HG03060 (cell line): Measurements from ENCODE around the gene ATG101.

Experiments used
- ATAC-seq: cut with Tn5 transposase; IDR thresholded peaks from one replicate; pipeline ENCODE4 v1.9.1; 2021; ENCODE audit warnings: low read depth, moderate number of reproducible peaks; ENCODE audit not compliant: unreplicated experiment

The ATG101 gene

GRCh38 chr12:52074971-52075724 lies 5.4 kb downstream of the ATG101 start:
- ATAC-seq = no peak

DNA sequence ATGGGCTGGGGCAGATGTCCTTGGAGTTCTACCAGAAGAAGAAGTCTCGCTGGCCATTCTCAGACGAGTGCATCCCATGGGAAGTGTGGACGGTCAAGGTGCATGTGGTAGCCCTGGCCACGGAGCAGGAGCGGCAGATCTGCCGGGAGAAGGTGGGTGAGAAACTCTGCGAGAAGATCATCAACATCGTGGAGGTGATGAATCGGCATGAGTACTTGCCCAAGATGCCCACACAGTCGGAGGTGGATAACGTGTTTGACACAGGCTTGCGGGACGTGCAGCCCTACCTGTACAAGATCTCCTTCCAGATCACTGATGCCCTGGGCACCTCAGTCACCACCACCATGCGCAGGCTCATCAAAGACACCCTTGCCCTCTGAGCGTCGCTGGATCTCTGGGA lies 7.0 kb downstream of the ATG101 start:
- no peak for ATAC-seq

DNA sequence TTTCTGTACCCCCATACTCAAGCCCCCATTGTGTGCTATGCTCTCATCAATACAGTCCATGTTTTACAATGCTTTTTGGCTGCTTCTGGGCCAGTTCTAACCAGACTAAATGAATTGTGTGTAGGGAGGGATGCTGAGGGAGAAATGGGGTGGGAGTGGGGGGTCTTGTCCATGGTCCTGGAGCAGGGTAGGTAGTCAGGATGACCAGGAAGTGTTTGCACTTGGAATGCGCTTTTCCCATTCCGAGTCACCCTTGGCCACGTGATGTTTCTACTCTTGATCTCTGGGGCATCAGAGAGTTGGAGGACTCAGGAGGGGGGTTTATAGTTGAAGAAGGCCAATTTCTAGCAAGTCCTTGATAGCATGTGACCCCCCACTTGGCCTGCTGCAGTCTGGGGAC lies 8.5 kb downstream of the ATG101 start:
- ATAC-seq = no peak

- ATAC-seq = no peak
Observed at GRCh38 chr12:52079576-52080402, 10.0 kb downstream of the ATG101 start, which contains the start of gene SMIM41. Gene SMIM41, plus strand, starts transcription at chr12:52079704. Its CDS starts 76 bp downstream, at chr12:52079780.

DNA sequence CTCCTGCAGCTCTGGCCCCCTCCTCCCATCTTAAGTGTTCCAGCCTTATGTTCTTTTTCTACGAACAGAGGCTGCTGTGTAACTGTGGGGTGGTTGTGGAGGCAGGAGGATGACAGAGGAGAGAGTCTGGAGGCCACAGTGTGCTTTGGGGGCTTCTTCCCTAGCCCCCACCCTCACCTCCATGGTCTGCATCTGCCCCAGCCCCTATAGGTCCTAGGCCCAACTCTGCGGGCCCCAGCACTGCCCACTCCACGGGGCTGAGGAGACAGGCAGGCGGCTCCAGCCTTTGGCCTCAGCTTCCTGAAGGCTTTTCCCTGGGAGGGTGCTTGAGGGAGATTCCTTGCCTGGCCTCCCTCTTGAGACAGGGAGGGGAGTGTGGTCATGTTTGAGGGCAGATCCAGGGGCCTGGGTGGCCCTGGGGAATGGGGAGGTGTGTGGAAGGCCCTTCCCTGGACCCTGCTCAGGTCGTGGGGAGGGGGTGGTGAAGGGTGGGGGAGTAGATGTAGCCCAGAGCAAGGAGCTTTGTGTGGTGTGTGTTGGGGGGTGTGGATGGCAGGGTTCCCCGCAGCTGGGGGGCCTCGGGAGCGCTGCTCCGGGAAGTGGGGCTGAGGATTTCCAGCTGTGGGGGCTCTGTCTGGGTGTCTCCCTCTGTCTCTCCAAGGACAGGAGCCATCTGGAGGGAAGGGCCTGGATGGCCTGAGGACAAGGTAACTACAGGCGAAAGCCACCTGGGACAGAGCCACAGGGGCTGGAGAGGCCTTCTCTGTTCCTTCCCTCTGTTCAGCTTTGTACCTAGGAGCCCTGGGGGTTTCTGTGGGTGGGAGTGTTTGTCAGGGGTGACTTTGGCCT lies 10.8 kb downstream of the ATG101 start:
- ATAC-seq = no peak

DNA sequence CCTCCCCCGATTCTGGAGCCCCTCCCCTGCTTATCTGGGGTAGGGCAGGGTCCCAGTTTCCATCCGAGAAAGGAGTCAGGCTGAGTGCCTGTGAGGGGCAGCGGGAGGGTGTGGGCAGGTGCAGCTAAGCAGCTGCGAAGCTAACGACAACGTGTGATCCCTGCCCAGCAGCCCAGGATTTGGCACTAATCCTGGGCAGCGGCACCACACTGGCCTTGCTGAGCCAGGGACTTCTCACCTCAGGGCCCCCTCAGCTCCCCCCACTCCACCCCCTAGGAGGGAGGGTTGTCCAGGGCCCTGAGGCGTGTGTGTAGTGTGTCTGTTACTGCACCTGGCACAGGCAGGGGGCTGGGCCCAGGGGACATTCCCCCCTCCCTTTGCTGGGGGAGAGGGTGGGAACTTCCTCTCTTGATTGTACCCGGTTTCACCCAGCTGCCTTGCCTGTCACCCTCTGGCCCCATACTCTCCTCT lies 11.5 kb downstream of the ATG101 start:
- ATAC-seq = no peak

DNA sequence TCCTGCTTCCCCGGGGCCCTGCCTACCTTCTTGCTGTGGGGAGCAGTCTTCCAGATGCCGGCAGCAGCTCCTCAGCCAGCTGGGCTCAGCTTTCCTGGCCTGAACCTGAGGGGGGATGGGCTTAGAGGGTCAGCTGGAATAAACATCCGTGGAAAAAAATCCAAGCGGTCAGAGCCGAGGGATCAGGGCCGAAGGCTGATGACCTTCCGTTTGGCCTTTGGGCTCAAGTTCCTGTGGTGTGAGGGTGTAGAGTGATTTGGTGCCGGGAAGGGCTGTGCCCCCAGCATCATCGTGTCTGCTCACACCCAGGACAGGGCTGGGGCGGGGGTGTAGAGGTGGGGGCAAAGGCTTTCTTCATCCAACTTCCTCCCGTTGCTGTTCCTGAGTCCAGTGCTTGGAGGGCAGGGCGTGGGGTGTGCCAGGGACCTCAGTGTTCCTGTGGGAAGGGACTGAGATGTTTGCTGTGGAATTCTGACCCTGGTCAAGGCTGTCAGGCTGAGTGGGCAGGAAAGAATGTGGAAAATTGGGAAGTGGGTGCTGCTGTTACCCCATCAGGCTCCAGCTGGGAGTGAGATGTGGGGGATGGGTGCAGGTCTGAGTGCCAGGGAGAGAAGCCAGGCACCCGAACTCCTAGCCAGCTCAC lies 12.4 kb downstream of the ATG101 start:
- no peak for ATAC-seq

GRCh38 chr12:52082669-52082987 lies 12.8 kb downstream of the ATG101 start:
- ATAC-seq = no peak

DNA sequence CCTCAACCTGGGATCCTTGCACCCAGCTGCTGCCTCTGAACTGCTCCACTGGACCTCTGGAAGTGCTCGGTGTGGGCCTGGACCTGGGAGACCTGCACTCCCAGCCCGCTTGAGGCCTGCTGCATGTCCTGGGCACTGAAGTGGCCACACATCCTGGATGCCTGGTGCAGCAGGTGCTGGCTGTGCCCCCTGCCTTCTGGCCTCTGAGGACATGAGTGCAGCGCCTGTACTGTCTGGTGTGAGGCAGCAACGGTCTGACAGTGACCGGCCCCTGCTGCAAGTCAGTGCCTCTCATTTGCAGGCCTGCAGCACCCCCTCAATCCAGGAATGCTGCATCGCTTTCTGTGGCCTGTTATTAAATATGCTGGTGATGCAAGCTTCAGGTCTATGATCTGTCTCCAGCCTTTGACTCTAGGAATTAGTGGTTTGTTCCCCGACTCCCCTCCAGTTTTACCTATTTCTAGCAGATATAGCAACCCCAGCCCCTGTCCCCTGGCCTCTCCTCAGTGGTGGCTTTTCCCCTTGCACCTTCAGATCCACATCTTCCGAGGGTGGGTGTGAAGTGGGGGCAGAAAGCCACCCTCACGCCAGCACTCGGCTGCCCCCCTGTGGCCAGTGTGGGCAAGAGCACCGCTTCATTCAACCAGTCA lies 13.3 kb downstream of the ATG101 start:
- ATAC-seq = no peak

DNA sequence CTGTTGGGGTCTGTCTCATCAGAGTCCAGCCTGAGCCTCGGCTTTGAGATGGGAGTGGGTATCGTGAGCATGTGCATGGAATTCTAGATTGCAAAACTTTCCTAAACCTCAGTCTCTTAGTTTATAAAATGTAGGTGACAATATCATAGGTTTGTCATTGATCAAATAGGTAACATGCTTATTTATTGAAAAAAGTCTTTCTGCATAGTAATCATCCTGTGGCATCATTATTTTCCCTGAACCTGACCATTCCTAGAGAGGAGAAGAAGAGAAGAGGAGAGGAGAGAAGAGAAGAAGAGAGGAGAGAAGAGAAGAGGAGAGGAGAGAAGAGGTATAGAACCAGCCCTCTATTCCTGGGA lies 13.8 kb downstream of the ATG101 start:
- no peak for ATAC-seq

GRCh38 chr12:52084491-52085231 lies 14.9 kb downstream of the ATG101 start:
- no peak for ATAC-seq

DNA sequence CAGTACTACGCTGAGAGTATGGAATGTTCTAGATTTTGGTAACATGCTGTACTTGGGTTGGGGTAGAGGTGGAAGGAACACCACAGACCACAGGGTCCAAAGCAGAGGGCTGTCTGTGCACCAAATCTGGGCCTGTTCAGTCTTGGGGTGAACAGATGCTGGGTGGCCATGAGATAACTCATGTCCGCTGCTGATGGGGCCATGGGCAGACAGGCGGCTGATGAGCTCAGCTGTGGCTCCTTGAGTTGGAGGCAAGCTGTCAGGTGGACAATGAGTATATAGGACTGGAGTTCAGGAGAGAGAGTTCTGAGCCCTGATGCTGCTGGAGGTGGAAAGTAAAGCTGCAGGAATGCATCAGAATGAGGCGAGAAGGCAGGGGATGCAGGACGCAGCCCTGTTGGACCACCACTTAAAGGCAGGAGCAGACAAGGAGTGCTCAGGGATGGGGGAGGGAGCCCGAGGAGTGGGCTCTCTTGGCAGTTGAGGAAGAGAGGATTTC lies 16.0 kb downstream of the ATG101 start:
- no peak for ATAC-seq

DNA sequence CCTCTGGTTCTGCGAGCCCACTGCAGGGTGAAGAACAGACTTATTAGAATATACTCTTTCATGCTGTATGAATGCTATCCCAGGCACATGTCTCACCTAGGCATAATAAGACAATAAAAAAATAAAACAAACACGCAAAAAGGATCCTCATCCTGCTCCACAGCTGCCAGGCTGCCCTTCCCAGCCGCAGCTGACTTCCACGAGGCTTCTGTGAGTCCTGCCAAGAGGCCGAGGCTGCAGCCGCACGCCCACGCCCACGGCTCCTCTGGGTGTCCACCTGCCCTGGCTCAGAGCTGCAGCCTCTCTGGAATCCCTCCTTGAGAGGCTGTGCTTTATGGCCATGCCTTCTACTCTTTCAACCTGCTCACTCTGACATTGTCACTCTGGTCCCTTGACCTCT lies 16.6 kb downstream of the ATG101 start:
- ATAC-seq = no peak

DNA sequence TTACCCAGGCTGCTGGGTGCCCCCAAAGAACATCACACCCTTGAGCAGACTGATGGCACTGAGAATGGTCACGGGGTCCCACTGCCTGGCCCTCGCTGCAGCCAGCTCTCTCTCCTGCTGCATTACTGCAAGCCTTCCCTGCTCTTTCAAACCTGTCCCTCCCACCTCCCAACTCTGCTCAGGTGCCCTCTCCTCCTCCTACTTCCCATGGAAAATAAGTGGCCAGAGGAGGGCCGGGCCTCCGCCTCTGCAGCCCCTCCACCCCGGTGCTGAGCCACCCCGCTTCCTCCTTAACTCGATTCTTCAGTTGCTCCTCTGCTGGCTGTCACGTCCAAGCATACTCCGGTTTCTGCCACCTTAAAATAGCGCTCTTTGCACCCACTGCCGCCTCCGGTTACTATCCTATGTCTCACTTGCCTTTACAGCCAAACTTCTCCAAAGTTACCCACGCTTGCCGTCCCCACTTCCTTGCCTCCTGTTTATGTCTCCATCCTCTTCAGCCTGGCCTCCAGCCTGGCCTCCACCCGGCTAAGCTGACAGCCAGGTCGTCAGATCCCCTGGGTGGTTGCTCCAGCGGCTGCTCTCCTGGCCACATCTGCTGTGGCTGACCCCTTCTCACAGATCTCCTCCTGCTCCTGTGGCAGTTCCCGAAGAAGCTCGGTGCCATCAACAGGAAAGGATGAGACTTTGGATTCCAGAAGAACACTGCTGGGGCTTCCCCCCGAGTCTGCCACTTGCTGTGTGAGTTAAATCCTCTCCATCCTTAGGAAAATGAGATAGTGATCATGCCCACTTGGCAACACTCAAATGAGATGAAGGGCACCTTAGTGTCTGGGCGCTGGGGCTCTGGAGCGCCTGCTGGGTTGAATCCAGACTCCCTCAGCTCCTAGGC lies 17.4 kb downstream of the ATG101 start:
- no peak for ATAC-seq

DNA sequence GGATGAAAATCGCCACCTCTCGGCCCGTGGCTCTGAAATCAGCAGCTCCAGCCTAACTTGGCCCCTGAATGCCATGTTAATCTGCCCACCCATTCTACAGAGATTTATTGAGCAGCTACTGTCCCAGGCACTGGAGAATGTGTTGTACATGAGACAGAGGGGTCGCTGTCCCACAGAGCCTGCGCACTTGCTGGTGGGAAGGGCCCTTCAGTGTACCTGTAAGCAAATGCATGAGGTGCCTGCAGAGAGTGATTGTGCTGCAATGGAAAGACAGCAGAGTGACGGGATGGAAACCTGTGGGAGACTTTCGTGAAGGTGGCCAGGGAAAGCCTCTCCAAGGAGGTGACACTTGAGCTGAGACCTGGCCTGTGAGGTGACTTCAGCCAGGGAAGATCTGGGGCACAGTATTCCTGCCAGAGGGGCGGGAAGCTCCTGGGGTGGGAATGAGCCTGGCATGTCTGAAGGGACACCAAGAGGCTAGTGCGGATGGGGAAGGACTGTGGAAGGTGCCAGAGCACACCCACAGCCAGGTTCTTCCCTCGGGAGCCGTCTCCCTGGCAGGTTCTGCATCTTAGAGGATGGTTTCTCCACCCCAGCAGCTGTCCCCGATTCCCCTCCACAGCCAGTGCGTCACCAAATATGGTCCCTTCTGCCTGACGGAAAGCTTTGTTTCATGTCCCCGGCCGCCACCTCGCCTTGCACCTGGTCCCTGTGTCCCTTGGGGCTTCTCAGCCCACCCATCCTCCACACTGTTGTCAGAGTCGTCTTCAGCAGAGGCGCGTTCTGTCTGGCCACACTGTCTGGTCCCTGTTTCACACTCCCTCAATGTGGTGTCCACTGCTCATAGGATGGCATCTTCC lies 18.4 kb downstream of the ATG101 start:
- ATAC-seq = no peak

DNA sequence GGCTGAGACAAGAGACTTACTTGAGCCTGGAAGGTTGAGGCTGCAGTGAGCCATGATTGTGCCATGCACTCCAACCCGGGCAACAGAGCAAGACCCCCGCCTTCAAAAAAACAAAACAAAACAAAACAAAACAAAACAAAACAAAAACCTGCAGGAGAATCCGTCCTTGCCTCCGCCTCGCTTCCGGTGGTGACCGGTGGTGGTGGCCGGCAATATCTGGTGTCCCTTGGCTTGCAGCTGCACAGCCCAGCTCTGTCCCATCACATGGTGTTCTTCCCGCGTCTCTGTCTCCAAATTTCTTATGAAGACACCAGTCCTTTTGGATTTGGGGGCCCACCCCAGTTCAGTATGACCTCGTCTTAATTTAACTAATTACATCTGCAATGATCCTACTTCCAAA lies 19.7 kb downstream of the ATG101 start:
- ATAC-seq = no peak

- ATAC-seq = no peak
Observed at GRCh38 chr12:52090291-52090690, 20.5 kb downstream of the ATG101 start.
